ENCODE results near the gene ZFYVE28. TPM values are rescaled to one million over a fixed set of nuclear protein-coding genes. Genes with fewer than 3 reads are reported as not detected.

The ZFYVE28 gene
- total and polyA plus RNA-seq, 2 of the 8 experiments (the other 6 are each of a cell fraction or from before 2014, with no cell fraction given), result 1.7 to 4.9 TPM

- no peaks in the 10 kb centered on the region for H3K36me3 ChIP-seq (ENCODE audit: control insufficient read depth in 2 of 4, insufficient read depth in 4 of 4, low read length in 3 of 4)
- H3K14ac ChIP-seq (ENCODE audit: insufficient read length), result no peak overlapping the region
- no peaks in the 10 kb centered on the region for H3K23me2 ChIP-seq (ENCODE audit: low read depth, low read length)
- 97% methylated on average over 6 of the region's 6 CpGs; no CpG with 5 or more reads in 1 of the 2 experiments for WGBS, 2 experiments (ENCODE audit: extremely low coverage in 1 of 2, insufficient coverage in 1 of 2, insufficient read length in 1 of 2, insufficient replicate concordance in 2 of 2, low coverage in 1 of 2, low lambda C conversion rate in 2 of 2, missing lambda C conversion rate in 1 of 2)
- no peak overlapping the region for H3K4me3 ChIP-seq (ENCODE audit: extremely low read depth in 1 of 4, insufficient read depth in 2 of 4, low read depth in 3 of 4, low read length in 4 of 4)
- H2BK5ac ChIP-seq (ENCODE audit: low read depth, low read length), result no peak overlapping the region
- H4K8ac ChIP-seq (ENCODE audit: extremely low read depth, insufficient read depth, low read length), result no peak overlapping the region
- H3K9me3 ChIP-seq (ENCODE audit: insufficient read depth in 2 of 2, low read depth in 1 of 2, low read length in 1 of 2), result no peaks in the 10 kb centered on the region
- no peak overlapping the region for H3K4ac ChIP-seq (replicated peaks; ENCODE audit: insufficient read length, low read depth, low read length)
- H2BK20ac ChIP-seq (ENCODE audit: low read length), result no peak overlapping the region
- no peak for TF ChIP-seq CBX5 (IDR thresholded peaks at IDR 0.05; ENCODE audit: low read depth, low read length)
- TF ChIP-seq CHD1 (IDR thresholded peaks at IDR 0.05; ENCODE audit: low read depth, low read length), result no peak
- TF ChIP-seq NRF1 (IDR thresholded peaks at IDR 0.05; ENCODE audit: low read depth, low read length), result no peak
- no peak for TF ChIP-seq SIN3A (conservative IDR thresholded peaks at IDR 0.05 in 1 of 2, IDR thresholded peaks at IDR 0.05 in 1 of 2; ENCODE audit: low read depth in 1 of 2, low read length in 2 of 2)
- no peak for TF ChIP-seq EGR1 (IDR thresholded peaks at IDR 0.05; ENCODE audit: borderline replicate concordance, low read depth, low read length)
- no peak for TF ChIP-seq SP2 (IDR thresholded peaks at IDR 0.05; ENCODE audit: low read length)
- no peak for TF ChIP-seq CTCF (IDR thresholded peaks at IDR 0.05; ENCODE audit: control extremely low read depth in 1 of 3, insufficient read depth in 1 of 3, low read depth in 1 of 3, low read length in 3 of 3)
- no peak for TF ChIP-seq EZH2 (IDR thresholded peaks at IDR 0.05; ENCODE audit: low read depth, low read length, severe bottlenecking)
- no peak for TF ChIP-seq POLR2AphosphoS5 (IDR thresholded peaks at IDR 0.05; ENCODE audit: low read depth, low read length)
- DNase-seq (ENCODE audit: low read depth in 1 of 2, low spot score in 2 of 2) (no peak), FAIRE-seq (no peak)
- no peaks in the 10 kb centered on the region for H3K27me3 ChIP-seq (replicated peaks in 1 of 4; ENCODE audit: control insufficient read depth in 3 of 4, extremely low read depth in 1 of 4, insufficient read depth in 3 of 4, low read length in 3 of 4)
- no peak overlapping the region for H2BK12ac ChIP-seq (ENCODE audit: low read depth, low read length)
- no peak overlapping the region for H2BK15ac ChIP-seq (ENCODE audit: low read length)
- H4K5ac ChIP-seq (ENCODE audit: insufficient read length, low read depth, low read length), result no peak overlapping the region
- H3K79me2 ChIP-seq (ENCODE audit: control insufficient read depth in 1 of 2, insufficient read depth in 2 of 2, low read length in 2 of 2), result no peaks in the 10 kb centered on the region
- no peak overlapping the region for H4K91ac ChIP-seq (replicated peaks; ENCODE audit: insufficient read length, low read length)
- H2BK120ac ChIP-seq (replicated peaks; ENCODE audit: low read depth, low read length), result no peak overlapping the region
- POLR2A ChIA-PET (ENCODE audit: partially characterized antibody), result no interaction called here
- H3K18ac ChIP-seq (ENCODE audit: extremely low read depth, low read length), result no peak overlapping the region
- no peak overlapping the region for H3K9ac ChIP-seq (replicated peaks in 1 of 4; ENCODE audit: extremely low read depth in 1 of 4, low read depth in 3 of 4, low read length in 3 of 4)
- CTCF ChIA-PET (ENCODE audit: partially characterized antibody), result interaction anchor here (1.1 to 1.5 kb wide), 2 partner anchors 22 to 81 kb away, joined by 3 to 4 read pairs; no protein-coding TSS in a partner anchor
- H3K56ac ChIP-seq (replicated peaks; ENCODE audit: insufficient read length, low read depth, low read length), result no peak overlapping the region
- no peak overlapping the region for H2AK5ac ChIP-seq (ENCODE audit: low read depth, low read length)
- no peak overlapping the region for H3K27ac ChIP-seq (ENCODE audit: low read depth, low read length)
- no peak overlapping the region for H2AFZ ChIP-seq (ENCODE audit: low read length)
- no peak overlapping the region for H3K23ac ChIP-seq (ENCODE audit: insufficient read length)
- peaks cover 0 to 1% of the 10 kb centered on the region in 2 experiments for H4K20me1 ChIP-seq (replicated peaks in 1 of 2; ENCODE audit: control insufficient read depth in 1 of 2, insufficient read depth in 2 of 2, low read length in 2 of 2)
- H3K4me1 ChIP-seq (replicated peaks in 1 of 4; ENCODE audit: control insufficient read depth in 3 of 4, insufficient read depth in 4 of 4, low read length in 3 of 4), result peaks cover 0 to 10% (median 7%) of the 10 kb centered on the region in 4 experiments; a peak in 5 of 7 replicates
- no peaks in the 10 kb centered on the region for H3K79me1 ChIP-seq (ENCODE audit: low read depth, low read length)
- H3K4me2 ChIP-seq (ENCODE audit: insufficient read depth in 1 of 2, low read depth in 2 of 2, low read length in 2 of 2), result no peak overlapping the region
Measured at GRCh38 chr4:2272828-2273120, 145.7 kb downstream of the ZFYVE28 start.

All from H1 (cell line).